Adrenal gland (tissue), 12 donors: ENCODE data around the gene TMEM253. TPM values are rescaled to one million over a fixed set of nuclear protein-coding genes. Genes with fewer than 3 reads are reported as not detected.

Experiments
- DNase-seq, 7 donors: peaks; one replicate each; pipeline ENCODE4 v3.0.0-alpha.2; 2019 to 2020
- H3K27ac ChIP-seq, 5 donors: fragments of 200-600 bp; sonication (generic) in 4 of 5; 1 replicate in 3 of 5; 2 replicates in 2 of 5; pipeline versions ENCODE4 v1.5.1 to v1.8.0; 2016 to 2020; ENCODE audit warnings: mild to moderate bottlenecking in 1 of 5
- H3K27me3 ChIP-seq: fragments of 200-600 bp; 2 replicates; pipeline ENCODE4 v1.8.0; 2021
- H3K36me3 ChIP-seq, 2 donors: fragments of 200-600 bp; replicated peaks in 1 of 2; 1 replicate in 1 of 2; 2 replicates in 1 of 2; pipeline versions ENCODE4 v1.5.1 to v1.8.0; 2018 to 2022
- H3K4me1 ChIP-seq, 2 donors: fragments of 200-600 bp; replicated peaks in 1 of 2; 1 replicate in 1 of 2; 2 replicates in 1 of 2; pipeline versions ENCODE4 v1.5.1 to v1.8.0; 2018 to 2021
- H3K4me3 ChIP-seq, 4 donors: fragments of 200-600 bp; sonication (generic) in 3 of 4; one replicate each; pipeline ENCODE4 v1.5.1; 2016 to 2018
- H3K9me3 ChIP-seq, 3 donors: fragments of 200-600 bp; sonication (generic) in 1 of 3; replicated peaks in 1 of 3; 1 replicate in 2 of 3; 2 replicates in 1 of 3; pipeline versions ENCODE4 v1.5.1 to v1.8.0; 2016 to 2021
- POLR2A ChIP-seq, 2 donors: fragments of 450-650 bp; IDR thresholded peaks; one replicate each; pipeline ENCODE4 v1.6.1; 2017; ENCODE audit warnings: antibody characterized with exemption in 2 of 2, mild to moderate bottlenecking in 2 of 2, moderate library complexity in 1 of 2
- WGBS, 4 donors: extraction: QIAGEN DNeasy Blood & Tissue Kit in 2 of 4; methylation state at CpG; one replicate each; pipeline versions ENCODE4 v1.1.5 to v1.1.7; 2013 to 2017; 5-methylcytosine and 5-hydroxymethylcytosine counted together
- intact Hi-C, 2 donors: fragments of 100-400 bp; cut with DNase I; formaldehyde crosslinking; loops; one replicate each; pipeline versions ENCODE4 v1.14.1 to v1.15.0; 2022 to 2023
- polyA plus RNA-seq, 3 donors: library from polyadenylated mRNA; stranded (reverse); fragments of 200-250 nt in 2 of 3; fragments of 350-450 nt in 1 of 3; fragmentation: Illumina TruSeq in 1 of 3; extraction: RNeasy Lipid Tissue Mini Kit (QIAGEN cat#74804) in 1 of 3; gene quantifications; one replicate each; pipeline ENCODE4 v1.2.3, GENCODE V29; 2013 to 2014
- small RNA-seq, 2 donors: library from RNA; depleted of rRNA; stranded (forward); fragments of <200 nt; gene quantifications; one replicate each; pipeline ENCODE3, GENCODE V24; 2016
- total RNA-seq, 9 donors: library from RNA; depleted of rRNA in 4 of 9; stranded (reverse); fragments of >200 nt in 4 of 9; fragments of 120-200 nt in 1 of 9; fragmentation: NEBNext Ultra II Directional in 1 of 9; extraction: Animal tissue kit (Norgen Biotek cat#: 25700) in 1 of 9; gene quantifications; one replicate each; pipeline versions ENCODE4 v1.1.0 to v1.2.4, GENCODE V29; 2013 to 2023
- TF ChIP-seq, protein P1 (sequence below), 6 experiments: fragments of 450-650 bp in 4 of 6; fragments of 200-600 bp in 2 of 6; sonication (generic) in 1 of 6; IDR thresholded peaks; 1 replicate in 5 of 6; 2 replicates in 1 of 6; pipeline versions ENCODE4 v1.5.1 to v1.8.0; 2016 to 2021; ENCODE audit warnings: antibody characterized with exemption in 6 of 6, mild to moderate bottlenecking in 2 of 6, moderate library complexity in 1 of 6
- donor health status: healthy with polysubstance abuse.
- donor health status: Bipolar disorder and iron deficiency.
- donor health status: DM: yes; HTN: yes; CAD: no.
- donor health status: DM: no; HTN: no; CAD: no.
- donor health status: DM: no; HTN: no; CAD: no.
- donor health status: DM: yes; HTN: yes; CAD: no.

The TMEM253 gene
- total and polyA plus RNA-seq, 12 donors, result 0.55 to 8.8 (median 2.3) TPM; not detected in 1

DNA sequence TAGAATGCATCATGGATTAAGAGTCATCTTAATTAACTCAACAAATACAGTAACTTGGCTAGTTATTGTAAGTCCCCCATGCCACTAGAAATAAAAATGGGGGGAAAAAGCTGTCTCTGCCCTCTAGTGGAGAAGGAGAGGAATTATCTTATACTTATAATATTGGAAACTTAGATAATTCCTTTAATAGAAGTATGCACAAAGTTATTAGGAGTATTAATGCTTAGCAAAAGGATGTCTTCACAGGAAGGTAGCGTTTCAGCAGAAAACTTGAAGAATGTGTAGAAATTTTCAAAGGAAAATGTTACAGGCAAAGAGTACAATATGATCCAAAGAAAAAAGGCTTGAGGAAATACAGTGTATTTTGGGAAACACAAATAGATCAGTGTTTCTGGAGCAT, 35.2 kb downstream of the TMEM253 start:
- TF ChIP-seq, protein P1, sequence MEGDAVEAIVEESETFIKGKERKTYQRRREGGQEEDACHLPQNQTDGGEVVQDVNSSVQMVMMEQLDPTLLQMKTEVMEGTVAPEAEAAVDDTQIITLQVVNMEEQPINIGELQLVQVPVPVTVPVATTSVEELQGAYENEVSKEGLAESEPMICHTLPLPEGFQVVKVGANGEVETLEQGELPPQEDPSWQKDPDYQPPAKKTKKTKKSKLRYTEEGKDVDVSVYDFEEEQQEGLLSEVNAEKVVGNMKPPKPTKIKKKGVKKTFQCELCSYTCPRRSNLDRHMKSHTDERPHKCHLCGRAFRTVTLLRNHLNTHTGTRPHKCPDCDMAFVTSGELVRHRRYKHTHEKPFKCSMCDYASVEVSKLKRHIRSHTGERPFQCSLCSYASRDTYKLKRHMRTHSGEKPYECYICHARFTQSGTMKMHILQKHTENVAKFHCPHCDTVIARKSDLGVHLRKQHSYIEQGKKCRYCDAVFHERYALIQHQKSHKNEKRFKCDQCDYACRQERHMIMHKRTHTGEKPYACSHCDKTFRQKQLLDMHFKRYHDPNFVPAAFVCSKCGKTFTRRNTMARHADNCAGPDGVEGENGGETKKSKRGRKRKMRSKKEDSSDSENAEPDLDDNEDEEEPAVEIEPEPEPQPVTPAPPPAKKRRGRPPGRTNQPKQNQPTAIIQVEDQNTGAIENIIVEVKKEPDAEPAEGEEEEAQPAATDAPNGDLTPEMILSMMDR (IDR thresholded peaks at IDR 0.05), result peak; percentile 36 to 72 (median 63)
- TF ChIP-seq POLR2A (IDR thresholded peaks at IDR 0.05), result no peak
- intact Hi-C loops, result loop anchor here in 1 of 2 donors (10.0 kb wide), 1 partner anchor 59 kb away; no protein-coding TSS in a partner anchor
- Histone ChIP-seq H3K9me3 (no peaks in the 10 kb centered on the region), H3K36me3 (no peaks in the 10 kb centered on the region), H3K4me3 (no peak overlapping the region), H3K4me1 (no peaks in the 10 kb centered on the region), H3K27ac (no peak overlapping the region), H3K27me3 (no peaks in the 10 kb centered on the region)
- whole genome bisulfite sequencing, 4 donors, result 6 to 17% (median 12%) methylated on average over 1 of the region's 1 CpG
- DNase-seq, result no peak

DNA sequence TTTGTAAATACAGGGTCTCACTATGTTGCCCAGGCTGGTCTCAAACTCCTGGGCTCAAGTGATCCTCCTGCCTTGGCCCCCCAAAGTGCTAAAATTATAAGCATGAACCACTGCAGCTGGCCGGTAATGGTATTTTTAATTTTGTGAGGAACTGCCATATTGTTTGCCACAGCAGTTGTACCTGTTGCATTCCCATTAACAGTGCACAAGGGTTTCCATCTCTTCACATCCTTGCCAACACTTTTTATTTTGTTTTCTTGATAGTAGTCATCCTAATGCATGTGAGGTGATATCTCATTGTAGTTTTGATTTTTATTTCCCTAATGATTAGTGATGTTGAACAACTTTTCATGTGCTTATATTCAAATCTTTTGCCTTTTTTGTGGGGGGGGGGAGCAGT, 41.5 kb downstream of the TMEM253 start:
- H3K4me1 ChIP-seq, result no peaks in the 10 kb centered on the region
- no peaks in the 10 kb centered on the region for H3K9me3 ChIP-seq
- H3K36me3 ChIP-seq, result no peaks in the 10 kb centered on the region
- H3K4me3 ChIP-seq, result no peak overlapping the region
- intact Hi-C loops, result no loop called here
- no peak for TF ChIP-seq POLR2A (IDR thresholded peaks at IDR 0.05)
- TF ChIP-seq, protein P1 (IDR thresholded peaks at IDR 0.05), result no peak
- 92 to 94% (median 93%) methylated on average over 1 of the region's 1 CpG for whole genome bisulfite sequencing, 4 donors
- H3K27me3 ChIP-seq, result no peaks in the 10 kb centered on the region
- no peak for DNase-seq
- no peak overlapping the region for H3K27ac ChIP-seq

DNA sequence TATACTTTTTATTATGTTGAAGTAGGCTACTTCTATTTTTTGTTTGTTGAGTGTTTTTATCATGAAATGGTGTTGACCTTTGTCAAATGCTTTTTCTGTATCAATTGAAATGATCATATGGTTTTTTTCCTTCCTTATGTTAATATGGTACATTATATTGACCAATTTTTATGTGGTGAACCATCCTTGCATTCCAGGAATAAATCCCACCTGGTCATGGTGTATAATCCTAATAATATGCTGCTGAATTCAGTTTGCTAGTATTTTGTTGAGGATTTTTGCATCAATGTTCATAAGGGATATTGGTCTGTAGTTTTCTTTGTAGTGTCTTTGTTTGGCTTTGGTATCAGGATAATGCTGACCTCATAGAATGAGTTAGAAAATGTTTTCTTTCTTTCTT, 44.6 kb downstream of the TMEM253 start:
- H3K9me3 ChIP-seq, result no peaks in the 10 kb centered on the region
- intact Hi-C loops, result no loop called here
- H3K27ac ChIP-seq, result no peak overlapping the region
- H3K36me3 ChIP-seq, result no peaks in the 10 kb centered on the region
- no peak overlapping the region for H3K4me3 ChIP-seq
- H3K4me1 ChIP-seq, result no peaks in the 10 kb centered on the region
- TF ChIP-seq, protein P1 (IDR thresholded peaks at IDR 0.05), result no peak
- no peaks in the 10 kb centered on the region for H3K27me3 ChIP-seq
- DNase-seq, result no peak

DNA sequence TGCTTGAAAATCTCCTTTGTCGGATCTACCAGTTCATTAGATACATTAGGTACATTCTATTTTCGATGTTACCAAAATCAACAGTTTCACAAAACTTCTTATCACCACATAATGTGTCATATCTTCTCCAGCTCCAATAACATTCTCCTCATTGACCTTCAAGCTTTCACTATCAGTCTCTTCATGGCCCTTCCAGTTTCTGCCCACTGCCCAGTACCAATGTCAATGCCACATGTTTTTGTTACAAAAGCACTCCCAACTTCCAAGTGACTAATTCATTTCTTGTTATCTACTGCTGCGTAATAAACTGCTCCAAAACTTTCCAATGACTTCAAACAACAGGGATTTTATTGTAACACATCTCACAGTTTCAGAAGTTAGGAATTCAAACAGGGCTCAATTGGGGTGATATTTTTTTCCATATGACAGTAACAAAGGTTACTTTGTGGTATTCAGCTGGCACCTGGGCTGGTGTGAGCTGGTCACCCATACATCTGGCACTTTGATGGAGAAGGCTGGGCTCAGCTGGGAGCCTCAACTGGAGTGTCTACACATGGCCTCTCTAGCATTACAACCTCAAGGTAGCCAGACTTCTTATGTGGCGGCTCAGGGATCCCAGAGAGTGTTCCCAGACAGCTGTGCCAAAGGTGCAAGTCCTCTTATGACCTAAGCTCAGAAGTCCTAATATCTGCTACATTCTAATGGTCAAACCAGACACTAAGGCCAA, 48.9 kb downstream of the TMEM253 start:
- Histone ChIP-seq H3K4me3 (no peak overlapping the region), H3K4me1 (no peaks in the 10 kb centered on the region), H3K36me3 (no peaks in the 10 kb centered on the region), H3K27ac (peak overlapping the region in 3 of 5 donors; percentile 35 to 83 (median 81)), H3K27me3 (no peaks in the 10 kb centered on the region), H3K9me3 (no peaks in the 10 kb centered on the region)
- WGBS, 4 donors, result 58 to 67% (median 62%) methylated on average over 4 of the region's 4 CpGs
- TF ChIP-seq POLR2A (IDR thresholded peaks at IDR 0.05), result no peak
- TF ChIP-seq, protein P1 (IDR thresholded peaks at IDR 0.05), result no peak
- peak; percentile 23 to 78 (median 61) for DNase-seq
- intact Hi-C loops, result no loop called here

Small RNA genes lying within 50 kb of the gene (small RNA-seq; reads per million reads assigned to genes)
- gene RNU6-252P, result 0 reads per million in 2 donors

Other genes with a start within 250 kb of the TMEM253 start
- under 1 TPM in 2 of 9 donors, not detected in 7; 0.54 to 0.81 TPM for gene RNASE3, start 209.7 kb upstream of the TMEM253 start, total RNA-seq
- 1 to 10 TPM in 1 of 3 donors, under 1 TPM in 2; 0.31 to 1.2 (median 0.64) TPM for gene RNASE3, start 209.7 kb upstream of the TMEM253 start, polyA plus RNA-seq
- 10 to 100 TPM in 3 of 9 donors, 1 to 10 TPM in 4, under 1 TPM in 1, not detected in 1; 0.33 to 16.8 (median 5.5) TPM for gene RNASE2, start 145.6 kb upstream of the TMEM253 start, total RNA-seq
- gene RNASE2, start 145.6 kb upstream of the TMEM253 start, polyA plus RNA-seq, result 10 to 100 TPM in 2 of 3 donors, 1 to 10 TPM in 1; 4.0 to 16.4 (median 12.9) TPM
- gene METTL17, start 111.1 kb upstream of the TMEM253 start, total RNA-seq, result 100 to 1,000 TPM in 4 of 9 donors, 10 to 100 TPM in 5; 66.2 to 231 (median 93.6) TPM
- 100 to 1,000 TPM in 2 of 3 donors, 10 to 100 TPM in 1; 86.9 to 202 (median 176) TPM for gene METTL17, start 111.1 kb upstream of the TMEM253 start, polyA plus RNA-seq
- gene SLC39A2, start 101.8 kb upstream of the TMEM253 start, total RNA-seq, result under 1 TPM in 1 of 9 donors, not detected in 8; 0.29 TPM
- gene SLC39A2, start 101.8 kb upstream of the TMEM253 start, polyA plus RNA-seq, result under 1 TPM in 1 of 3 donors, not detected in 2; 0.24 TPM
- gene NDRG2, start 76.0 kb upstream of the TMEM253 start, total RNA-seq, result 1,000 to 10,000 TPM in 1 of 9 donors, 100 to 1,000 TPM in 8; 116 to 1,323 (median 677) TPM
- 100 to 1,000 TPM; 399 to 639 (median 619) TPM for gene NDRG2, start 76.0 kb upstream of the TMEM253 start, polyA plus RNA-seq
- gene TPPP2, start 70.8 kb upstream of the TMEM253 start, total RNA-seq, result 1 to 10 TPM in 2 of 9 donors, under 1 TPM in 2, not detected in 5; 0.22 to 1.1 (median 0.66) TPM
- under 1 TPM in 2 of 3 donors, not detected in 1; 0.44 to 0.80 TPM for gene TPPP2, start 70.8 kb upstream of the TMEM253 start, polyA plus RNA-seq
- under 1 TPM in 1 of 9 donors, not detected in 8; 0.27 TPM for gene RNASE13, start 66.3 kb upstream of the TMEM253 start, total RNA-seq
- gene RNASE13, start 66.3 kb upstream of the TMEM253 start, polyA plus RNA-seq, result under 1 TPM in 1 of 3 donors, not detected in 2; 0.03 TPM
- under 1 TPM in 1 of 9 donors, not detected in 8; 0.34 TPM for gene RNASE7, start 58.7 kb upstream of the TMEM253 start, total RNA-seq
- under 1 TPM in 1 of 3 donors, not detected in 2; 0.20 TPM for gene RNASE7, start 58.7 kb upstream of the TMEM253 start, polyA plus RNA-seq
- gene RNASE8, start 43.2 kb upstream of the TMEM253 start, total RNA-seq, result not detected
- gene RNASE8, start 43.2 kb upstream of the TMEM253 start, polyA plus RNA-seq, result not detected
- gene ARHGEF40, start 30.8 kb upstream of the TMEM253 start, total RNA-seq, result 100 to 1,000 TPM in 8 of 9 donors, 10 to 100 TPM in 1; 48.7 to 258 (median 130) TPM
- 100 to 1,000 TPM; 126 to 148 (median 137) TPM for gene ARHGEF40, start 30.8 kb upstream of the TMEM253 start, polyA plus RNA-seq
- gene ZNF219, start 2.4 kb upstream of the TMEM253 start, total RNA-seq, result 100 to 1,000 TPM in 6 of 9 donors, 10 to 100 TPM in 3; 14.3 to 169 (median 112) TPM
- gene ZNF219, start 2.4 kb upstream of the TMEM253 start, polyA plus RNA-seq, result 10 to 100 TPM; 14.8 to 97.2 (median 85.8) TPM
- not detected for gene OR5AU1, start 55.0 kb downstream of the TMEM253 start, total RNA-seq
- not detected for gene OR5AU1, start 55.0 kb downstream of the TMEM253 start, polyA plus RNA-seq
- 100 to 1,000 TPM; 399 to 616 (median 506) TPM for gene HNRNPC, start 168.4 kb downstream of the TMEM253 start, total RNA-seq
- 100 to 1,000 TPM; 832 to 905 (median 866) TPM for gene HNRNPC, start 168.4 kb downstream of the TMEM253 start, polyA plus RNA-seq
- 1 to 10 TPM in 4 of 9 donors, under 1 TPM in 3, not detected in 2; 0.11 to 1.6 (median 1.1) TPM for gene RPGRIP1, start 179.0 kb downstream of the TMEM253 start, total RNA-seq
- gene RPGRIP1, start 179.0 kb downstream of the TMEM253 start, polyA plus RNA-seq, result under 1 TPM in 2 of 3 donors, not detected in 1; 0.10 to 0.24 TPM